HEK293T (cell line): Measurements from ENCODE around the gene ZPLD1.

Experiments used
- BHLHE40 ChIP-seq: fragments of 450-650 bp; IDR thresholded peaks from 2 replicates; pipeline ENCODE4 v1.6.1; 2016; ENCODE audit warnings: mild to moderate bottlenecking, moderate library complexity, borderline replicate concordance
- ELF4 ChIP-seq: fragments of 450-650 bp; IDR thresholded peaks from 2 replicates; pipeline ENCODE4 v1.6.1; 2017; ENCODE audit warnings: antibody characterized with exemption
- L3MBTL2 ChIP-seq: fragments of 450-650 bp; conservative IDR thresholded peaks from 2 replicates; pipeline ENCODE4 v1.6.1; 2016; ENCODE audit warnings: mild to moderate bottlenecking
- LEF1 ChIP-seq: fragments of 450-650 bp; IDR thresholded peaks from 2 replicates; pipeline ENCODE4 v1.6.1; 2017; ENCODE audit warnings: mild to moderate bottlenecking, borderline replicate concordance
- TARDBP ChIP-seq: fragments of 450-650 bp; IDR thresholded peaks from 2 replicates; pipeline ENCODE4 v1.6.1; 2016

- no peak for TF ChIP-seq TARDBP
- TF ChIP-seq BHLHE40, result no peak
- no peak for TF ChIP-seq L3MBTL2
- TF ChIP-seq ELF4, result no peak
- no peak for TF ChIP-seq LEF1
These were observed 78.1 kb downstream of the ZPLD1 start for GRCh38 chr3:102512734-102513504.
